HG02870 (cell line): ENCODE results near the gene MAP3K7CL.
"Not testable (repeated sequence)": the region's sequence is repeated elsewhere in the genome, so short reads cannot be mapped to it uniquely, and the experiment has no call there.

Source experiments
- ATAC-seq: cut with Tn5 transposase; IDR thresholded peaks from one replicate; pipeline ENCODE4 v1.9.1; 2021; ENCODE audit warnings: mild to moderate bottlenecking, moderate library complexity; ENCODE audit not compliant: unreplicated experiment

The MAP3K7CL gene

DNA sequence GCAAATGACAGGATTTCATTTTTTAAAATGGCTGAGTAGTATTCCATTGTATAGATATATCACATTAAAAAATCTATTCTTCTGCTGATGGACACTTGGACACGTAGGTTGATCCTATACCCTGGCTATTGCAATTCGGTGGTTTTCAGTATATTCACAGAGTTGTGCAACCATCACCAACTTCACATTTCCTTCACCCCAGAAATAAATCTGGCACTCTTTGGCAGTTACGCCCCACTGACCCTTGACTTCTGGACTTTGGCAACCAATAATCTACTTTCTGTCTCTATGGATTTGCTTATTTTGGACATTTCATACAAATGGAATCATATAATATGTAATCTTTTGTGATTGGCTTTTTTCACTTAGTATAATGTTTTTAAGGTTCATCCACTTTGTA lies 35.9 kb downstream of the MAP3K7CL start:
- no peak for ATAC-seq

DNA sequence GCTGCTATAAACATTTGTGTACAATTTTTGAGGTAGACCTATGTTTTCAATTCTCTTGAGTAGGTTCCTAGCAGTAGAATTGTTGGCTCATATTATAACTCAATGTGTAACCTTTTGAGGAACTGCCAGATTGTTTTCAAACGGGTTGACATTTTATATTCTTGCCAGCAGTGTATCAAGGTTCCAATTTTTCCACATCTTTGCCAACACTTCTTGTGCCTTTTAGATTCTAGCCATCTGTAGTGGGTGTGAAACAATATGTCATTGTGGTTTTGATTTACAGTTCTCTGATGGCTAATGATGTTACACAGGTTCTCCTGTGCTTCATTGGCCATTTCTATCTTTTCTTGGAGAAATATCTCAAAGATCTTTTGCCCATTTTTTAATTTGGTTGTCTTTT lies 36.4 kb downstream of the MAP3K7CL start:
- no peak for ATAC-seq

DNA sequence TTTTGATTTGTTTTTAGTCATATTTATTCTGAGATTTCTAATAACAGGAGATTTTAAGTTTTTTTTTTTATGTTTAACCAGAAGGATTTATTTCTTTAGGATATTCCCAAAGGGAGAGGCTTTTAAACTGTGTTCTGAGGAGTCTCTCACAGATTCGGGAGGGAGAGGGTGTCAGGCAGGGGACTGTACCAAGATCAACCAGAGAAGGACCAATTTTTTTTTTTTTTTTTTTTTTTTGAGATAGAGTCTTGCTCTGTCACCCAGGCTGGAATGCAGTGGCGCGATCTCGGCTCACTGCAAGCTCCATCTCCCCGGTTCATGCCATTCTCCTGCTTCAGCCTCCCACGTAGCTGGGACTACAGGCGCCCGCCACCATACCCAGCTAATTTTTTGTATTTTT lies 37.0 kb downstream of the MAP3K7CL start:
- not testable (repeated sequence) for ATAC-seq

DNA sequence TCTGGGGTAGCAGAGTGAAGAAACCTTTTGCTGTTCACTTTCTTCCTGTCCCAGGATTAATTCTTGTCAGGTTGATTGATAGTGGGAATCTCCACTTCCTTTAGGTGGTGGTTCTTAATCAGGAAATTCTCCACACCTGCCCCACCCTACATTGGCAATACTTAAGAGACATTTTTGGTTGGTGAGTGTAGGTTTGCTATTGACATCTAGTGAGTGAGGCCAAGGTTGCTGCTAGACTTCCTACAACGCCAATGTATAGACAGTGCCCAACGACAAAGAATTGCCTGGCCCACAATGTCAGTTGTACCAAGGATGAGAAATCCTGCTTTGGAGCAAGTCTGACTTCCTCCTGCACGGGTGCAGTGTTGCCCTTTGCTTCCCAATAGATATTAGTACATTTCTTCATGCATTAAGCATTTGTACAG lies 38.5 kb downstream of the MAP3K7CL start:
- ATAC-seq = no peak

DNA sequence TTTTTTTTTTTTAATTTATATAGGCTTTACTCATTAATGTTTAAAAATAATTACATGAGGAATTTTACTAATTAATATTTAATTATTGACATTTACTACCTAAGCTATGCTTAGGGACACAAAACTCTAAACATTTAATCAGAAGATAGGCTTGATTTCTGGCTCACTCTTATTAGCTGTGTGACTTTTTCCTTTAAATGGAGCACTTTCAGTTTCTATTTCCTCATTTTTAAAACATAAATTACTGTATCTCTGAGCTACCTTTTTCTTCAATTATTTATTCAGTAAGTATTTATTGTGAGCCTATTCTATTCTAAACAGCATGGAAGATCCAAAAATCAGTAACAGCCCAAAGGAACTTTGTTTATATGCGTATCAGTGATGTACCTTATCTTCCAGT lies 40.5 kb downstream of the MAP3K7CL start:
- no peak for ATAC-seq

DNA sequence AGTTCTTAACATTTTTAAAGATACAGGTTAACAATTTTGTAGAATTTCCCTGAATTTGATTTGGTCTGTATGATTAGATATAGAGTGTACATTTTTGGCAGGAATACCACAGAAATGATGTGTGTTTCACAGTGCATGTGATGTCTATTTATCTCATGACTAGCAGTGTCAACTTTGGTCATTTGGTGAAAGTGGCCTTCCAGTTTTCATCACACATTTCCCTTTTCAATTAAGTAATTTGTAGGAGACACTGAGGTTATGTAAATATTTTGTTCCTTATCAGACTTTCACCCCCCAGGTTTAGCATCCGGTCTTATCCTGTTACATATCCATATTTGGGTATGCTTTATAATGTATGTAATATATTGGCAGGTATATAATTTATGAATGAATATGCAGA lies 41.8 kb downstream of the MAP3K7CL start:
- no peak for ATAC-seq

DNA sequence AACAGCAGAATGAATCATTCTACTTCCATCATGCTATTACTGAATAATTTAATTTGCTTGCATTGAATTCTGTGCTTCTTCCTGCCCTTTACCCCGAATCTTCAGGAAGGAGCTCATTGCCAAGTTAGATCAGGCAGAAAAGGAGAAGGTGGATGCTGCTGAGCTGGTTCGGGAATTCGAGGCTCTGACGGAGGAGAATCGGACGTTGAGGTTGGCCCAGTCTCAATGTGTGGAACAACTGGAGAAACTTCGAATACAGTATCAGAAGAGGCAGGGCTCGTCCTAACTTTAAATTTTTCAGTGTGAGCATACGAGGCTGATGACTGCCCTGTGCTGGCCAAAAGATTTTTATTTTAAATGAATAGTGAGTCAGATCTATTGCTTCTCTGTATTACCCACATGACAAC lies 44.2 kb downstream of the MAP3K7CL start:
- ATAC-seq = no peak

DNA sequence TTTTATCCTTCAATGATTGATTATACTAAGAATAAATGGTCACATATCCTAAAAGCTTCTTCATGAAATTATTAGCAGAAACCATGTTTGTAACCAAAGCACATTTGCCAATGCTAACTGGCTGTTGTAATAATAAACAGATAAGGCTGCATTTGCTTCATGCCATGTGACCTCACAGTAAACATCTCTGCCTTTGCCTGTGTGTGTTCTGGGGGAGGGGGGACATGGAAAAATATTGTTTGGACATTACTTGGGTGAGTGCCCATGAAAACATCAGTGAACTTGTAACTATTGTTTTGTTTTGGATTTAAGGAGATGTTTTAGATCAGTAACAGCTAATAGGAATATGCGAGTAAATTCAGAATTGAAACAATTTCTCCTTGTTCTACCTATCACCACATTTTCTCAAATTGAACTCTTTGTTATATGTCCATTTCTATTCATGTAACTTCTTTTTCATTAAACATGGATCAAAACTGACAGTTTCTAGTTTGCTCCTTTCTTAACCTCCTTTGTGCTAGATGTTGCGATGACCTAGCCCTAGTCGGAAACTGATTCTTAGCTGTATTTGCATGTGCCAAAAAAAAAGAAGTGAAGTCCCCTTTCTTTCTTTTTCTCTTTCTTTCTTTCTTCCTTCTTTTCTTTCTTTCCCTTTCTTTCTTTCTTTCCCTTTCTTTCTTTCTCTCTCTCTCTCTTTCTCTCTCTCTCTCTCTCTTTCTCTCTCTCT lies 45.1 kb downstream of the MAP3K7CL start:
- no peak for ATAC-seq

DNA sequence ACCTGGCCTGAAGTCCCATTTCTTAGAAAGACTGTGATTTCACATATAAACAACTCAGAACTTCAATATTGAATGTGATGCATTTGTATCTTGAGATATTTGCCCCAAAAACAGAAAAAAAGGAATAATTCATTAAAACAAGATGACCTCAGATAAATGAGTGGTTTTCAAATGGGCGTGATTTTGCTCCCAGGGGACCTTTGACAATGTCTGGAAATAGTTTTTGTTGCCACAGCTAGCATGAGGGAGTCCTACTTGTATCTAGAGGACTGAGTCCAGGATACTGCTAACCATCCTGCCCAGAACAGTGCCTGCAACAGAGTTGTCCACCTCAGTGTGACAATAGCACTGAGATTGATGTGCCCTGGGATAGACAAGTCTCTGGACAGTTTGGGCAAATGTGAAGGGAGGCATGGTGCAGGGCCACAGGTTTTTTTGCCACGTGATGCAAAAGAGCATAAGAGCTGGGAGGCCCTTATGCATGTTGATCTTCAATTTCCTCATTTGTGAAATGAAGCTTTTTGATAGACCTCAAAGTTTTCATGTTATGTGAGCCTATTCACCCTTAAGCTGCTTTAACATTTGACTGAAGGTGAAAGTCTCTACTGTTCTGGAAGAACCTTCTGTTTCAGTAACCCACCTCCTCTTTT lies 46.2 kb downstream of the MAP3K7CL start:
- no peak for ATAC-seq

DNA sequence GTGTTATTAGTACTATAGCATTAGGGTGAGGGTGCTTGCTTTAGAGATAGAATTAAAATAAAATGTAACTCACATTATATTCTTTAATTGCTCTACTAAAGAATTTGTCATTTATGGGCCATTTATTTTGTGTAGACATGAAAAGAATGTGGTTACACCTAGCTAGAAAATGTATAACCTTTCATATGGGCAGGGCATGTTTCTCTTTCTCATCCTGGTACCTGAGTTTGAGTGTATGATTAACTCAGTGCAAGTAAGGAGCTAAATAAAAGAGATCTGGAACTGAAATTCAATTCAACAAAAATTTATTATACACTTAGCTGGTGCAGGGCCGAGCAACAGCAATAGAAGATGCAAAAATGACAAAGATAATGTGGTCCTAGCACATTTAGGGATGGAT lies 47.4 kb downstream of the MAP3K7CL start:
- no peak for ATAC-seq

DNA sequence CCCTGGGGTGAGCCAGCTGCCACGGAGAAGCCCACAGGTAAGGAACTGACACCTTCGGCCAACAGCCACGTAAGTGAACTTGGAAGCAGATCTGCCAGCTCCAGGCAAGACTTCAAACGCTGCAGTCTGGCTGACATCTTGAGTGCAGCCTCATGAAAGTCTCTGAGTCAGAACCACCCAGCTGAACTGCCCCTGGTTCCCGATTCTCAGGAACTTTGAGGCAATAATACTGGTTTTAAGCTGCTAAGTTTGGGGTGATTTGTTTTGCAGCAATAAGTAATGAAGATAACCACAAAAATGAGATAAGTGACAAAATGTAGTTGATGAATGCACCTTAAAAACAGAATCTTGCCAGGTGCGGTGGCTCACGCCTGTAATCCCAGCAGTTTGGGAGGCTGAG lies 48.5 kb downstream of the MAP3K7CL start:
- no peak for ATAC-seq

DNA sequence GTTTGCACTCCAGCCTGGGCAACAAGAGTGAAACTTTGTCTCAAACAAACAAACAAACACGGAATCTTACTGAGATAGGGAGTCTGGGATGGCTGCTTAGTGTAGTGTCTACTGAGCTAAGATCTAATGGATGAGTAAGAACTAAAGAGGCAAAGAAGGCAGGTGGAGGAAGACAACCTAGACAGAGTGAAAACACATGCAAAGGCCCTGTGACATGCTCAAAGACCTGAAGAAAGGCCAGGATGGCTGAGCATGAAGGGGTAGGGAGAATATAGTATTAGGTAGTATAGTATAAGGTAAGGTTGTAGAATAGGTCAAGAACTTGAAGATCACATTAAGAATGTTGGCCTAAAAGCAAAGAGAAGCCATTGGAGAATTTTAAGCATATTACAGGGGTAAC lies 49.1 kb downstream of the MAP3K7CL start:
- no peak for ATAC-seq

DNA sequence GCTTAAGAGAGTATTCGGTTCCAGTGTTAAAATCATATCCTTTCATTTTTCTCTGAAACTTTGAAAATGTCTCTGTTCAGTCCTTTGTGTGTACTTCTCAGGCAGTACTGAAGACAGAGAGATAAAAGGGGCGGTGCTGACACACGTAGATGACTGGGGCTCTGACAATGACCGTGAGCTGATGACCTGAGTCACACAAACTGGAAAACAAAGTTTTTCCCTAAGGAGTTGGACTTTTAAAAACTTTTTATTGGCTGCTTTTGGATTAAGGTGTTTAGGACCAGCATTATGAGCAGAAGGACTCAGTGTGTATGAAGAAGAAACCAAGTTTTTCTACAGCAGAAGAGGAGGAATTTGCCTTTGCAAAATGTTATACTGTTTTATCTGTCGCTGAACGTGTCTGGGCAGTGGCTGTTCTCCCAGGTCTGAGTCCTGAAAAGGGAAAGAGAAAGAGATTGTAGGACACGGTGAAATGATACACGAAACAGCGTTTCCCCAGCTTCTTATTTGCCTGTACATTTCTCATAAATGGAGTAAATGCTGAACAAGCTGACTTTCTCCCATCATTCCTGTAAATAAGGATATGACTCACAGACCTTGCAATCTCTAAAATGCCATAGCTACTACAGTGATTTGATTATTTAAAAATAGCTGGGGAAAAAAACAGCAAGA lies 51.5 kb downstream of the MAP3K7CL start:
- no peak for ATAC-seq

DNA sequence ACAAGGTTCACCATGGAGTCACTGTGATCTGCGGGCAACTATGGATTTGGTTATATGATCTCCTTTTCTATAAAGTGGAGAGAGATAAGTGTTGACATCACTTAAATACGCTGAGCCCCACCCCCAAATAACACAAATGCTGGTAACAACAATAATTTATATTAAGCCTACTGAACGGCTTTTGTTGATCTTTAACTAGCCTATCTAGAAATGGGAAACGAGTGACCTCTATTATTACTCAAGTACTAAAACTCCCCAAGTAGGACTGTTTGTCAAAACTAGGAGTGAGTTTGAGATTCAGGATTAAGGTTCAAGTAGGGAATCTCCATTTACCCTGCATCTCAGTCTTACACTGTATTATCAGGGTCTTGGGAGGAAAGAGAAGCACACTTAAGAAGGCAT lies 52.2 kb downstream of the MAP3K7CL start:
- no peak for ATAC-seq

DNA sequence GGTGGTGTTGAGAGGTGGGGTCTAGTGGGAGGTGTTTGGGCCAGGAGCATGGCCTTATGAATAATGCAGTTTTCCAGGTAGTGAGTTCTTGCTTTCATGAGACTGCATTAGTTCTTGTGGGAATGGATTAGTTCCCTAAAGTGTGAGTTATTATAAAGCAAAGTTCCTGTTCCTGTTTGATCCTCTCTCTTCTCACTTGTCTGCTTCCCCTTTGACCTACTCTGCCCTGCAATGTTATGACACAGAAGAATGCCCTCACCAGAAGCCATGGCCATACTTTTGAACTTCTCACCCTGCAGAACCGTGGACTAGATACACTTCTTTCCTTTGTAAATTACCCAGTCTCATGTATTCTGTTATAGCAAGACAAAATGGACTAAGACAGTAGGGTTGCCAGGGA lies 53.6 kb downstream of the MAP3K7CL start:
- no peak for ATAC-seq

DNA sequence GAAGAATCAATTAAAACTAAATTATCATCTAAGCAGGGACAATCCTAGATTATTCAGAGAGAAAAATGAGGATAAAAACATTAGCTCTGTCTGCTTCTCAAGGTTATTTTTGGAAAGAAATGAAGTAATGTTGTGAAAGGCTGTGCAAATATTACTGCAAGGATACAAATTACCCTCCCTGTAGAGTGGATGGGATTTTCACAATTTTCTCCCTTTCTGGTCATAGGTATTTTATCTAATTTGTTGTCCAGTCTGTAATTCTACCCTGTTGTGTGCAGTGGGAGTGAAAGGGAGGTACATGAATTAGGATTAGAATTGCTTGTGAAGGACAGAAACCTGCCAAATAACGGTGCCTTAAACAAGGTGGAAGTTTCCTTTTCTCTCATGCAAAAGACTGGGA lies 54.7 kb downstream of the MAP3K7CL start:
- ATAC-seq = no peak

DNA sequence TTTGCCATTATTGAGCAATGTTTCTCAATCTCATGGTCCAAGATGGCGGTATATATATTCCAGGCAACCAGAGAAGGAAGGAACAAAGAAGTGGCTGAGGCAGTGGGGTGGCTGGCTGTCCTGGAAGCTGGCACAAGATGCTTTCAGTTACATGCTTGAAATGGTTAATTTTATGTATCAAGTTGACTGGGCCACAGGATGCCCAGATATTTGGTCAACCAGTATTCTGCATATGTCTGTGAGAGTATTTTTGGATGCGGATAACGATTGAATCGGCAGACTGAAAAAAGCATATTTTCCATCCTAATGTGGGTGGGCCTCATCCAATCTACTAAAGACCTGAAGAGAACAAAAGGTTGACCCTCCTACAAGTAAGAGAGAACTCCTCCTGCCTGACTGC lies 55.2 kb downstream of the MAP3K7CL start:
- no peak for ATAC-seq

DNA sequence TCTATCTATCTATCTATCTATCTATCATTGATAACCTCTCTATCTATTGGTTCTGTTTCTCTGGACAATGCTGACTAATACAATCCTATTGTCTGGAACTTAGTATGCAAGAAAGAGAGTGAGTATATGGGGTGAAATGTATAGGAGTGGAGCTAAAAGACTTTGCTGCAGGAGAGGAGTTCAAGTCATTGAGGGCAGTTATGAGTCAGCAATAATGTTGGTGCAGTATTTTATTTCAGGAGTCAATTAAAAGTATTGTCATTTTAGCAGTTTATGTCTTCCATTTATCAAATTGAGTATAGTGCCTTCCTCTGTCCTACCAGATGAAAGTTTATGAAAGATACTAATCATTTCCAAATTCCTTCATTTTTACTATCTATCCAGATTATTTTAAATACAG lies 55.8 kb downstream of the MAP3K7CL start:
- no peak for ATAC-seq

DNA sequence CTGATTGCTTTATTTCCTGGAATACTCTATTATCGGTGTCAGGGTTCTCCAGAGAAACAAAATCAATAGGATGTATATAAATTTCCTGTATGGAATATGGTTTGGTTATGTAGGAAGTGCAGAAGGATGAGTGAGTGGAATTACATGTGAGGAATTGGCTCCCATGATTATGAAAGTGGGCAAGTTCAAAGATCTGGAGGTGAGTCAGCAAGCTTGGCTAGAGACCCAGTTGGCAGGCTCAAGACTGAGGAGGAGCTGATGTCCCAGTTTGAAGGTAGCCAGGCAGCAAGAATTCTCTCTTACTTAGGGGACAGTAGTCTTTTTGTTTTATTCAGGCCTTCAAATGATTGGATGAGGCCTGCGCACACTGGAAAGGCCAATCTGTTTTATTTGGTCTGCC lies 57.5 kb downstream of the MAP3K7CL start:
- ATAC-seq = no peak

DNA sequence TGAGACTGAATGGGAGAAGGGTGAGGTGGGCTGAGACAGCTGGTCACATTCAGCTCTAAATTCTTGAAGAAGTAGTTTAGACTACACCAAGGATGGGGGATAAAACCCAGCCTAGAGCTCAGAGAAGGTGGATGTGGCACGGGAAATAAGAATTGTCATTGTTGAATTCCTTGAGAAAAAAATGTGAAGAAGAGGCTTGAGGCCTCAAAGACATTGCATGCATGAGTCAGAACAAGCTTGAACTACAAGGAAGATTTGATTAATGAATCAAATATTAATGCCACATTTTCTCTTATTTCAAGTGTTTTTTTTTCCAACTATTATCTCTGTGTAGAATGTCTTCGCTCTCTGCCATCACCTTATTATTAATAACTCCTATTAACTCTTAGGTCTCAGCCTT lies 58.9 kb downstream of the MAP3K7CL start:
- ATAC-seq = no peak

DNA sequence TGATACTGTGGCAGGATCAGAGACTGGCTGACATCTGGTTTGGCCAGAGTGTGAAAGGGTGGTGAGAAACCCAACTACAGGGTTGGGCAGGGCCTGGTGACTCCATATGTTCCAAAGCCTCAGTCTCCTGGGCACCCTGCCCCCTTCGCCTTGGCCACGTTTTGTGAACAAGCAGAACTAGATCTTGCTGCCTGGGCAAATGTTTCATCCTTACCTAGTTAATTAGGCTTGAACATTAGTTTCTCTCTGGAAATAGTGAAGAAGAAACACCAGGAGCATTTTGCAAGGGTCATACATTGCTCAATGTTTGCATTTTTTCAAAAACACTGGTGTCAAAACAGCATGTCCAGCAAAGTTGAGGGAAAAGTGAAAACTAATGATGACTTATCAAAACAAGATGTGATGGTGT lies 60.5 kb downstream of the MAP3K7CL start:
- no peak for ATAC-seq

DNA sequence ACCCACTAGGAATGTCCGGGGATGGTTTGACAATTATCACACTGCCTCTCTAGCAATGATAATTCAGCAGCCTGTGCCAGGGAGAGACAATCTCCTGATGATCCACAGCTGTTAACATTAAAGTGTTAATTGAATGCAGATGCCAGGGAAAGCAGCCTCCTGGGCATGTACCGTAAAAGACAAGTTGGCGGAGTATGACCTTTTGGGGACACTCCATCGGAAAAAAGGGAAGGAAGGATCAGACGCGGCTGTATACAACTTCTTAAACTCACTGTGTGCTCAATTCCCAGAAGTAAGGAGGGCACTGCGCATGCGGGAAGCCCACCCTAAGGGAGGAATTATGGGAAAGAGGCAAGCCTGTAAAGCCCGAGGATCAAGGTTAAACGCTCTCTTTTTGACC lies 62.6 kb downstream of the MAP3K7CL start:
- ATAC-seq = no peak
